Right ventricle myocardium inferior (tissue), 1 donor: ENCODE results near the gene HEATR5B. TPM values are rescaled to one million over a fixed set of nuclear protein-coding genes. Genes with fewer than 3 reads are reported as not detected.
"Not testable (repeated sequence)": the region's sequence is repeated elsewhere in the genome, so short reads cannot be mapped to it uniquely, and the experiment has no call there.

Source experiments
- ATAC-seq: fragments of 200-7000 bp; cut with Tn5 transposase; one replicate; pipeline ENCODE4 v1.9.1; 2020; ENCODE audit warnings: mild to moderate bottlenecking, moderate library complexity
- DNase-seq: peaks from one replicate; pipeline ENCODE4 v3.0.0; 2021; ENCODE audit errors: missing footprints
- intact Hi-C: fragments of 100-400 bp; cut with DNase I; formaldehyde crosslinking; loops from one replicate; pipeline ENCODE4 v1.11.0; 2022
- total RNA-seq: library from RNA; stranded (reverse); fragmentation: NEBNext Ultra II Directional; extraction: Animal tissue kit (Norgen Biotek cat#: 25700); gene quantifications from one replicate; pipeline ENCODE4 v1.2.1, GENCODE V29; 2021
- donor health status: DM: no; HTN: yes; CAD: no; lungs with severe emphysema.

The HEATR5B gene
- total RNA-seq, 1 donor from 2014 or later, result 31.0 TPM

- ATAC-seq (no peak), DNase-seq (no peak)
- intact Hi-C loops, result no loop called here
Observed at GRCh38 chr2:37000318-37000717, 83.9 kb downstream of the HEATR5B start.

- ATAC-seq, DNase-seq, intact Hi-C loops: not testable (repeated sequence)
Observed at GRCh38 chr2:36999416-36999815, 84.8 kb downstream of the HEATR5B start.

GRCh38 chr2:36993841-36994620 lies 90.1 kb downstream of the HEATR5B start:
- intact Hi-C loops, result no loop called here
- ATAC-seq, result no peak
- DNase-seq, result no peak

GRCh38 chr2:36988008-36988407 lies 96.2 kb downstream of the HEATR5B start:
- DNase-seq (no peak), ATAC-seq (no peak)
- intact Hi-C loops, result no loop called here

- intact Hi-C loops, result no loop called here
- DNase-seq, result no peak
- ATAC-seq, result no peak
Observed at GRCh38 chr2:36982467-36982866, 101.7 kb downstream of the HEATR5B start.

- ATAC-seq, result no peak
- DNase-seq, result no peak
- intact Hi-C loops, result no loop called here
Observed at GRCh38 chr2:36981911-36982310, 102.3 kb downstream of the HEATR5B start.

GRCh38 chr2:36979007-36979406 lies 105.2 kb downstream of the HEATR5B start:
- DNase-seq, intact Hi-C loops, ATAC-seq: not testable (repeated sequence)

GRCh38 chr2:36976065-36976464 lies 108.1 kb downstream of the HEATR5B start:
- ATAC-seq (no peak), DNase-seq (no peak)
- intact Hi-C loops, result no loop called here

GRCh38 chr2:36975306-36975705 lies 108.9 kb downstream of the HEATR5B start:
- ATAC-seq (no peak), DNase-seq (no peak)
- intact Hi-C loops, result no loop called here

- intact Hi-C loops, result no loop called here
- no peak for DNase-seq
- ATAC-seq, result no peak
Observed at GRCh38 chr2:36973320-36973719, 110.9 kb downstream of the HEATR5B start.

- no peak for DNase-seq
- intact Hi-C loops, result no loop called here
- no peak for ATAC-seq
Observed at GRCh38 chr2:36971990-36972389, 112.2 kb downstream of the HEATR5B start.

- intact Hi-C loops, result no loop called here
- no peak for ATAC-seq
- DNase-seq, result no peak
Observed at GRCh38 chr2:36967236-36967876, 116.8 kb downstream of the HEATR5B start.

GRCh38 chr2:36966370-36967235 lies 117.6 kb downstream of the HEATR5B start, which contains the start of gene STRN:
Gene STRN, minus strand, starts transcription at chr2:36966536. Its CDS starts 73 bp downstream, at chr2:36966463.
- intact Hi-C loops, result no loop called here
- ATAC-seq (peak; percentile 99), DNase-seq (peak; percentile 99)

GRCh38 chr2:36965751-36966369 lies 118.3 kb downstream of the HEATR5B start:
- DNase-seq (peak; percentile 76), ATAC-seq (peak; percentile 26)
- intact Hi-C loops, result no loop called here

- DNase-seq (no peak), ATAC-seq (no peak)
- intact Hi-C loops, result no loop called here
Observed at GRCh38 chr2:36965206-36965605, 119.0 kb downstream of the HEATR5B start.

- ATAC-seq (no peak), DNase-seq (no peak)
- intact Hi-C loops, result no loop called here
Observed at GRCh38 chr2:36964496-36965058, 119.6 kb downstream of the HEATR5B start.

- ATAC-seq (no peak), DNase-seq (no peak)
- intact Hi-C loops, result no loop called here
Observed at GRCh38 chr2:36963734-36964133, 120.4 kb downstream of the HEATR5B start.

- DNase-seq (no peak), ATAC-seq (no peak)
- intact Hi-C loops, result no loop called here
Observed at GRCh38 chr2:36963106-36963505, 121.1 kb downstream of the HEATR5B start.

GRCh38 chr2:36960773-36961172 lies 123.4 kb downstream of the HEATR5B start:
- intact Hi-C loops, result no loop called here
- no peak for ATAC-seq
- no peak for DNase-seq
